Activated naive CD4-positive, alpha-beta T cell treated with anti-CD3 and anti-CD28 coated beads for 36 hours (primary cell): ENCODE results near the gene MYO5A. TPM values are rescaled to one million over a fixed set of nuclear protein-coding genes. Genes with fewer than 3 reads are reported as not detected.

ENCODE experiments used
- CTCF ChIA-PET: fragments of 350-600 bp; sonication (Branson Sonifier 250); formaldehyde crosslinking; loops from one replicate; lab custom pipeline; 2021; ENCODE audit warnings: antibody characterized with exemption; lab: Charles Lee
- DNase-seq: peaks from one replicate; pipeline ENCODE4 v3.0.0-alpha.2; 2020
- H3K27ac Mint-ChIP-seq: one replicate; pipeline ENCODE4 v1.8.0; 2021; ENCODE audit warnings: mild to moderate bottlenecking, mixed read lengths
- H3K27me3 Mint-ChIP-seq: one replicate; pipeline ENCODE4 v1.8.0; 2021; ENCODE audit warnings: low read depth, mixed read lengths
- H3K36me3 Mint-ChIP-seq: one replicate; pipeline ENCODE4 v1.8.0; 2021; ENCODE audit warnings: low read depth, mixed read lengths
- H3K4me1 Mint-ChIP-seq: one replicate; pipeline ENCODE4 v1.8.0; 2021; ENCODE audit warnings: low read depth, mixed read lengths
- H3K4me3 Mint-ChIP-seq: one replicate; pipeline ENCODE4 v1.8.0; 2021; ENCODE audit warnings: mild to moderate bottlenecking, moderate library complexity, mixed read lengths
- H3K9me3 Mint-ChIP-seq: one replicate; pipeline ENCODE4 v1.8.0; 2021; ENCODE audit warnings: mixed read lengths
- intact Hi-C: fragments of 100-400 bp; cut with micrococcal nuclease; formaldehyde crosslinking; loops from one replicate; pipeline ENCODE4 v1.15.1; 2023
- total RNA-seq, 2 experiments: library from RNA; stranded (reverse); gene quantifications; one replicate each; pipeline ENCODE4 v1.2.3, GENCODE V29; 2021

The MYO5A gene
- total RNA-seq, 2 experiments from 2014 or later = 13.2 to 13.7 TPM

DNA sequence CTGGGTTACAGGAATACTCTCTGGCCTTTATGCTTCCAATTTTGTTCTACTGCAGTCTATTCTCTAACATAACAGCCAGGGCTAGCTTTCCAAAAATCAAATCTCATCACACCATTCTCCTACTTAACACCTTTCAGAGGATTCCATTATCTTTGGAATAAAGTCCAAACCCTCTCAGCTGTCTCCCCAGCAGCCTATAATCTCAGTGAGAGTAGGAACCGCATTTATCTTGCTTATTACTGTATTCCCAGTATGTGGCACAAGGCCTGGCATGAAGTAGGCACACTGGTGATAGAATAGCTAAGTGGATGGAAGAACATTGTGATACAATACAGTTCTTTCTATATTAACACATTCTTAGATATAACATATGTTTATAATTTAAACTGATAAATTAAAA is 184.1 kb downstream of the MYO5A start:
- Mint-ChIP-seq H3K27me3 (no peaks in the 10 kb centered on the region), H3K36me3 (no peaks in the 10 kb centered on the region), H3K9me3 (no peaks in the 10 kb centered on the region), H3K4me1 (no peaks in the 10 kb centered on the region), H3K27ac (no peak overlapping the region), H3K4me3 (no peak overlapping the region)
- CTCF ChIA-PET = interaction anchor here (0.6 kb wide), 1 partner anchor 108 kb away, joined by 3 read pairs; no protein-coding TSS in a partner anchor
- DNase-seq = no peak
- intact Hi-C loops = no loop called here

- no peak for DNase-seq
- Mint-ChIP-seq H3K27me3 (no peaks in the 10 kb centered on the region), H3K27ac (no peak overlapping the region), H3K4me3 (no peak overlapping the region), H3K36me3 (no peaks in the 10 kb centered on the region), H3K9me3 (no peaks in the 10 kb centered on the region), H3K4me1 (no peaks in the 10 kb centered on the region)
- intact Hi-C loops = no loop called here
- CTCF ChIA-PET = interaction anchor here (0.7 kb wide), 1 partner anchor 17 kb away, joined by 3 read pairs; no protein-coding TSS in a partner anchor
These were observed 184.8 kb downstream of the MYO5A start for GRCh38 chr15:52343831-52344230.

DNA sequence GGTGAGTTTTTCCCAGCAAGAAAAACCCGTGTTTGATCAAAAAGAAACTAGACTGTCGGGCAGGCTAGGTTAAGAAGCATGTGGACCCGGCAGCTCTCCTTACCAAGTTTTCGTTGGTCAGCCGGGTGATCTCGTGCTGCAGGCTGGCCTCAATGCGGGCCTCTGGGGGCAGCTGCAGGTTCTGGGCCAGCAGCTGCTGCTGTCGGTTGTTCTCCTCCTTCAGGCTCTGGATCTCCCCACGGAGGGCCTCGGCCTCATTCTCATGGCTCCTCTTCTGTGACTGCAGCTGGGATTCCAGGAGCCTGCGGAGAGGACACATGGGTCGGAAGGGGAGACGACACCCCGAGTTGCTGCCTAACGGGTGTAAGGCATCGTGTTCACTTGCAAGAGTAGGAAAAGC is 188.6 kb downstream of the MYO5A start:
- Mint-ChIP-seq H3K27me3 (no peaks in the 10 kb centered on the region), H3K4me3 (no peak overlapping the region), H3K36me3 (peaks cover 1% of the 10 kb centered on the region), H3K4me1 (no peaks in the 10 kb centered on the region), H3K9me3 (no peaks in the 10 kb centered on the region), H3K27ac (peak overlapping the region; percentile 42)
- CTCF ChIA-PET = interaction anchor here (0.8 kb wide), 1 partner anchor 12 kb away, joined by 3 read pairs; no protein-coding TSS in a partner anchor
- intact Hi-C loops = no loop called here
- no peak for DNase-seq

DNA sequence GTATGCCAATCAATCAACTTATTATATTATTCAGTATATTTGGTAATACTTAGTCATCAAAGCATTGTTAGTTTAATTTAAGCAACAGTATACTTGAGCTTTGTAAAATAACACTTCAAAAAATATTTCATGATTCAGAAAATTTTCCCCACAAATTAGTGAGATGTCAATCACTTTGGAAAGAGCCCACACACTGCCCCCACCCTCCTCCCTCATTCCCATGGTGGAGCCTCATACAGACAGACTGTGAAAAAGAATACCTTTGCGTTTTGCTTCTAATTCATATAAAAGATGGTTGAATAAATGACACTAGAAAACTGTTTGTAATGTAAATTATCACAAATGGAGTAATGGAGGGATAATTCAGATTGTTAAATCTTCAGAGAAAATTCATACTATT is 189.8 kb downstream of the MYO5A start:
- no peaks in the 10 kb centered on the region for H3K27me3 Mint-ChIP-seq
- no peaks in the 10 kb centered on the region for H3K4me1 Mint-ChIP-seq
- CTCF ChIA-PET = no interaction called here
- H3K27ac Mint-ChIP-seq = no peak overlapping the region
- intact Hi-C loops = no loop called here
- H3K9me3 Mint-ChIP-seq = no peaks in the 10 kb centered on the region
- no peak overlapping the region for H3K4me3 Mint-ChIP-seq
- DNase-seq = no peak
- peaks cover 1% of the 10 kb centered on the region for H3K36me3 Mint-ChIP-seq

DNA sequence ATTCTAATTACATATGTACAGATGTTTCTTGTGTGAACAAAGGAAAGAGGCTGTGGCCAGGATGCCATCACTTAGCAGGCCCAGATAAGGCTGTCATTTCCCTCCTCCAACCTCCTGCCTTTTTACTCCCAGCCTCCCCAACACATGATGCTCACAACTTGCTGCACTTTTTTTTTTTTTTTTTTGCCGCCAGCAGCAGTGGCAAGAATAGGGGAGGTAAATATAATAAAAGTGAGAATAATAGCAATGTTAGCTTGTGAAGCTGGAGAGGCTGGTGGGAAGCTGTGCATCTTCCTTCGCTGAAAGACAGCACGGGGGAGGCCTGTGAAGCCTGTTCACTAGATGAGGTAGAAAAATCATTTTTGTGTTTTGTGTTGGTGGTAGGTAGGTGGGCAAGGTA is 190.6 kb downstream of the MYO5A start:
- peaks cover 1% of the 10 kb centered on the region for H3K36me3 Mint-ChIP-seq
- CTCF ChIA-PET = interaction anchor here (0.5 kb wide), 1 partner anchor 65 kb away, joined by 3 read pairs; no protein-coding TSS in a partner anchor
- H3K27me3 Mint-ChIP-seq = no peaks in the 10 kb centered on the region
- H3K4me1 Mint-ChIP-seq = no peaks in the 10 kb centered on the region
- no peak overlapping the region for H3K4me3 Mint-ChIP-seq
- H3K27ac Mint-ChIP-seq = no peak overlapping the region
- intact Hi-C loops = no loop called here
- H3K9me3 Mint-ChIP-seq = no peaks in the 10 kb centered on the region
- no peak for DNase-seq

DNA sequence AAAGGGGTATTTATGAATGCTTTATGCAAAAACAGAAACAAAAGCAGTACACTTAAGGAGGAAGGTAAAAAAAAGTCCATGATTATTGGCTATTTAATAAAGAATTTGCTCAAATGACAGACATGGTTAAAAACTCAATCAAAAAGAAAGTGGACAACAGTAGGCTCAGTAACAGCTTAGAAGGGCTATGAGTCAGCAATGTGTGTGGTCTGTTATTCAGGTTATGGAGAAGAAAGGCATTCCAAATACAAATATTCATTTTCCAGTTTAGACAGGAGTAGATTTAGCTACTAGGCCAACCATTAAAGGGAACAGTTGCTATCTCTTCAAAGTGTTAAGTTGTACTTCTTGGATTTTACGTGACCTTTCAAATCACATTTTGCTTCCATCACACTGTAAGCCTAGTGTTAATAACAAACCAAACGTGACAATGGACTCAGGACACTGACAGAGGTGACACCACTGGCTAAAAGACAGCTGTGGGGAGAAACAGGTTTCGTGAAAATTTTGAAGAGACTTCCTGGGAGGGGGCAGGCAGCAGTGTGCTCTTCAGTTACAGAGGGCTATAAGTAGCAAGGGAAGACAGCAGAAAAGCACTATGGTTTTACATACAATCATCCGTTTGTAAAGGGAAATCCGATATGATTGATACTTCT is 191.4 kb downstream of the MYO5A start:
- H3K9me3 Mint-ChIP-seq = no peaks in the 10 kb centered on the region
- CTCF ChIA-PET = interaction anchor here (1.0 to 1.5 kb wide), 2 partner anchors 13 to 396 kb away, joined by 3 to 6 read pairs; no protein-coding TSS in a partner anchor
- peaks cover 1% of the 10 kb centered on the region for H3K36me3 Mint-ChIP-seq
- DNase-seq = no peak
- no peak overlapping the region for H3K27ac Mint-ChIP-seq
- intact Hi-C loops = no loop called here
- H3K4me1 Mint-ChIP-seq = peaks cover 2% of the 10 kb centered on the region
- no peaks in the 10 kb centered on the region for H3K27me3 Mint-ChIP-seq
- H3K4me3 Mint-ChIP-seq = no peak overlapping the region

DNA sequence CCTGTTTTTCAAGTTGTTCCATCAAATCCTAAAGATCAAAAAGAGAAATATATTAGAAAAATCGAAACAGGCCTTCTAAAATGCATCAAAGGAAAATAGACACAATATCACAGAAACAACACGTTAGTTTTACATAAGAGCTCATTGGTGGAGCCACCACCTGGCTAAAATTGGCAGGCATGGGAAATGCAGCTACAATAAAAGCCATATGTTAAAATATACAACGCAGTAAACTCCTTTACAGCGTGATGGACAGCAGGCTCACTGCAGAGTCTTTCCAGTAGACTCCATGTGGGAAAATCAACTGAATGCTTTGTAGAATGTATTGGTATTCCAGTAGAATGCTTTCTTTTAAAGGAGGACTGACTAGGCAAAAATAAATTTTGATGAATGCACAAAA is 192.2 kb downstream of the MYO5A start:
- H3K4me3 Mint-ChIP-seq = no peak overlapping the region
- intact Hi-C loops = loop anchor here (1.0 kb wide), 1 partner anchor 80 kb away; no protein-coding TSS in a partner anchor
- no peak overlapping the region for H3K27ac Mint-ChIP-seq
- DNase-seq = peak; percentile 30
- H3K36me3 Mint-ChIP-seq = peaks cover 1% of the 10 kb centered on the region
- H3K9me3 Mint-ChIP-seq = no peaks in the 10 kb centered on the region
- CTCF ChIA-PET = interaction anchor here (1.0 to 1.5 kb wide), 2 partner anchors 14 to 397 kb away, joined by 3 to 6 read pairs; no protein-coding TSS in a partner anchor
- H3K27me3 Mint-ChIP-seq = no peaks in the 10 kb centered on the region
- peaks cover 7% of the 10 kb centered on the region for H3K4me1 Mint-ChIP-seq

GRCh38 chr15:52334491-52335160 is 194.1 kb downstream of the MYO5A start:
- Mint-ChIP-seq H3K36me3 (peaks cover 3% of the 10 kb centered on the region), H3K27ac (no peak overlapping the region), H3K4me1 (peaks cover 11% of the 10 kb centered on the region), H3K4me3 (no peak overlapping the region), H3K9me3 (no peaks in the 10 kb centered on the region), H3K27me3 (no peaks in the 10 kb centered on the region)
- CTCF ChIA-PET = no interaction called here
- intact Hi-C loops = loop anchor here (5.0 kb wide), 2 partner anchors 108 to 863 kb away; no protein-coding TSS in a partner anchor
- no peak for DNase-seq

DNA sequence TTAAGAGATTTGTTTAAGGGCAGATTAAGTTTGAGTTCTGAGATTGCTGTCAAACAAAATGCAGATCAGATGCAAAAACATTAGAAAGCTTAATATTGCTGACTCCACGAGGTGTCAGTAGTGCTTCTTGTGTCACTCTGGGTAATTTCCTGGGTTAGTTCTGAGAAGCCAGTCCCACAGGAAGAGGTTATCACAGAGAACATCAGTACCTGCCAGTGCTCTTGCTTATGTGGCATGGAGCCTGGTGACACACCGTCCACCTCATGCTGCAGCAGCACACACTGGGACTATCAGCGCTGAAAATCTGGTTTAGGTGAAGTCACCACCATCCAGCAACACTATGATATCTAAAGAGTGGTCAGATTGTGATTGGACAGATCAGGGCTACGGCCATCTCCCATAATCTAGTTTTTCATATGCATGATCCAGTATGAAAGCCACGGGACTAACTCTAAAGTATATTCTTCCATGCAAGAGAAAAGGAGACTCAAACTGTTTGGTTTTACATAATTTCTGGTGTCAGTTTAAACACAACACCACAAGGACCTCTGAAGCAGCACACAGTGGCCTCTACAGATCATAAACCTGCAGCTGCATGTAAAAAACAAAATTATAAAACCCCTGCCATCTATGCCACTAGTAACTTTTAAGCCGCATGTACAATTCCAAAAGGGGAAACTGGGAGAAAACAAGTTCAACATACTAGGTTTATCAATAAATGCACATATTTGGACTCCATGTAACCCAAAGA is 197.0 kb downstream of the MYO5A start:
- CTCF ChIA-PET = interaction anchor here (0.5 to 1.5 kb wide), 19 partner anchors 17 to 406 kb away, joined by 3 to 13 read pairs (median 4); no protein-coding TSS in a partner anchor
- intact Hi-C loops = loop anchor here (1.0 to 5.0 kb wide), 10 partner anchors 75 to 866 kb away; partner anchors contain the start of genes ARPP19 and ATOSA

DNA sequence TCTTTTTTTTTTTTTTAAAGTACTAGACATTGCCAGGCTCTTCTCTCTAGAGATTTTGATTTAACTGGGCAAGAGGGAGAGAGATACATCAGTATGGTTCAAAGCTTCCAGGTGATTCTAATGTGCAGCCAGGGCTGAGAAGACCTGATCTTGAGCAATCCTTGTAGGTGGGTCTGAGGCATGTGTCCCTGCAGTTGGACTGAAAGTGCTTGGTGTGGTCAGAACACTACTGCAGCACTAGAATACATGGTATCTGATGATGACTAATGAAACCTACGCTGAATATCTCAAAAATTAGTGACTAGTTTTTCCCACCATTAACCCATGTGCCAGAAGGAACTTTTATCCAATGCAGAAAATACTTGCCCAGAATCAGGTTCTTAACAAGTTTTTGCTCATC is 198.7 kb downstream of the MYO5A start:
- no peak overlapping the region for H3K4me3 Mint-ChIP-seq
- H3K27ac Mint-ChIP-seq = no peak overlapping the region
- no peak for DNase-seq
- CTCF ChIA-PET = interaction anchor here (0.8 to 2.7 kb wide), 2 partner anchors 73 to 406 kb away, joined by 6 to 10 read pairs; no protein-coding TSS in a partner anchor
- no peaks in the 10 kb centered on the region for H3K27me3 Mint-ChIP-seq
- intact Hi-C loops = loop anchor here (2.0 to 5.0 kb wide), 3 partner anchors 112 to 867 kb away; no protein-coding TSS in a partner anchor
- H3K4me1 Mint-ChIP-seq = peaks cover 11% of the 10 kb centered on the region
- H3K9me3 Mint-ChIP-seq = no peaks in the 10 kb centered on the region
- H3K36me3 Mint-ChIP-seq = peaks cover 8% of the 10 kb centered on the region

More for the DNA sequence above, 197.0 kb downstream of the MYO5A start:
- H3K27me3 Mint-ChIP-seq = no peaks in the 10 kb centered on the region
- peak; percentile 76 for DNase-seq
- H3K36me3 Mint-ChIP-seq = peaks cover 8% of the 10 kb centered on the region
- no peaks in the 10 kb centered on the region for H3K9me3 Mint-ChIP-seq
- H3K27ac Mint-ChIP-seq = peak overlapping the region; percentile 7
- H3K4me1 Mint-ChIP-seq = peaks cover 11% of the 10 kb centered on the region
- H3K4me3 Mint-ChIP-seq = no peak overlapping the region

DNA sequence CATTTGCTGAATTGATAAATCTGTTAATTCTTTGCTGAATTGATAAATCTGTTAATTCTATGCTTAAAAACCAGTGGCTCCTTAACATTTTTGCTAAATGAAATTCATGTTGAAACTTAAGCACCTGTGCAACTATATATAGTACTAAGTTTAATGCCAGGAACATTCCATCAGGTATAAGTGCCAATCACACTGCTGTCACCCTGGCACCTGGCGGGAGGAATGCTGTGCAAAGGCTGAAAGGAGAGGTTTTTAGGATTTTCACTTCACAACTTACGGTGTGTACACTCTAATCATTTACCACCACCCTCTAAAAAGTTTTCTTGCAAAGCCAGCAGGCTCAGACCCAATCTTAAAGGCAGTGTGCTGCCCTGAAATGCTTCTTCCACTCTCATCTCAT is 199.5 kb downstream of the MYO5A start:
- H3K36me3 Mint-ChIP-seq = peaks cover 8% of the 10 kb centered on the region
- intact Hi-C loops = no loop called here
- peaks cover 11% of the 10 kb centered on the region for H3K4me1 Mint-ChIP-seq
- DNase-seq = no peak
- no peak overlapping the region for H3K27ac Mint-ChIP-seq
- H3K9me3 Mint-ChIP-seq = no peaks in the 10 kb centered on the region
- H3K27me3 Mint-ChIP-seq = no peaks in the 10 kb centered on the region
- CTCF ChIA-PET = interaction anchor here (2.7 kb wide), 1 partner anchor 72 kb away, joined by 10 read pairs; no protein-coding TSS in a partner anchor
- no peak overlapping the region for H3K4me3 Mint-ChIP-seq

DNA sequence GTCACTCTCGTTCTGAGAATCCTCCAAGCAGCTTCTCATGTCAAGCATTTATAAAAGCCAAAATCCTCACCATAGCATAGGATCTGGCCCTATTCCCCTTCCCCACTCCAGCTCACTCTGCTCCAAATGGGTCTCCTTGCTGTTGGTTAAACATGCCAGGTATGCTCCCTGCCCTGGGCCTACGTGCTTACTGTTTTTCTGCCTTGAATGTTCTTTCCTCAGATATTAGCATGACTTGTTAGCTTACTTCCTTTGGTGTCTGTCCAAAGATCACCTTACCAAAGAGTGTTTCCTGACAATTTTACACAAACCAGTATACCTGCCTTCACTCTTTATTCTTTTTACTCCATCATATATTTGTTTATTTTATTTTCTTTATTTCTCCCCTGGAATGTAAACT is 200.0 kb downstream of the MYO5A start:
- no peak overlapping the region for H3K4me3 Mint-ChIP-seq
- DNase-seq = no peak
- no peak overlapping the region for H3K27ac Mint-ChIP-seq
- no peaks in the 10 kb centered on the region for H3K9me3 Mint-ChIP-seq
- CTCF ChIA-PET = interaction anchor here (0.6 to 2.7 kb wide), 4 partner anchors 72 to 409 kb away, joined by 3 to 10 read pairs (median 4); no protein-coding TSS in a partner anchor
- intact Hi-C loops = no loop called here
- peaks cover 11% of the 10 kb centered on the region for H3K4me1 Mint-ChIP-seq
- H3K27me3 Mint-ChIP-seq = no peaks in the 10 kb centered on the region
- H3K36me3 Mint-ChIP-seq = peaks cover 8% of the 10 kb centered on the region
